Measurements from ENCODE around the gene MAG.

The MAG gene

DNA sequence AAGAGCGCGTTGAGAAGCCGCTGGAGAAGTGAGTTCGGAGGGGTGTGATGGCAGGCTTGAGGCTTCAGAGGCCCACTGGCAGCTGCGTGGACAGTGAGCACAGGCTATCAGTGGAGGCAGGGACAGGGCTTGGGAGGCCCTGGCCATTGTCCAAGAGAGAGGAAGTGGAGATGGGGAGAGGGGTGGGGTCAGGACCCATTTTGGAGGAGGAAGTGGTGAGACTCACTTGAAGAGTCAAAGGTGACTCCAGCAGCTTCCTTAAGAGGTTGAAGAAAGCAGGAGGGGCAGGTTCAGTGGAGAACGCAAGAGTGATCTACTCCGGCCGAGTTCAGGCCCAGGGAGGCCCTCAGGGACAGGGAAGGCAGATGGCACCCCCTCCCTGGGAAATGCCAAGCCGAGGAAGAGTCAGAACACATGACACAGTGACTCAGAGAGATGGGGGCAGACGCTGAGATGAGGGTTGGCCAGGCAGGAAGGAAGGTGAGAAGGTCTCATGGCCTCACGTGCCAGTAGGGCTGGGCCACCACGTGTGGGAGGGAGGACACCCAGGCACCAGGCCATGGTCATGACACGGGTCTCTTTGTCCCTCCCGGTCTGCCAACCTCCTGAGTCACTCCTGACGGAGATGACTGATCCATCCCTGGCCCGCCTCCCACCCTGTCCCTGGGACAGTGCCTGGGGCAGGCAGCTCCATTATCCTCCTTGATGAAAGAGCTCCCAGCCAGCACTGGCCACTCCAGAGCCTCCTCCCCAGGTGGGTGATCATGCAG lies 26.9 kb downstream of the MAG start:
- DNase-seq (ENCODE audit: low spot score) = no peak

GRCh38 chr19:35320065-35320713 lies 28.2 kb downstream of the MAG start:
- DNase-seq (ENCODE audit: low spot score) = no peak

GRCh38 chr19:35321291-35321690 lies 29.3 kb downstream of the MAG start:
- no peak for DNase-seq (ENCODE audit: low spot score)

GRCh38 chr19:35322014-35322413 lies 30.1 kb downstream of the MAG start:
- no peak for DNase-seq (ENCODE audit: low spot score)

- DNase-seq (ENCODE audit: low spot score) = no peak
Observed at GRCh38 chr19:35327642-35328041, 35.7 kb downstream of the MAG start.

DNA sequence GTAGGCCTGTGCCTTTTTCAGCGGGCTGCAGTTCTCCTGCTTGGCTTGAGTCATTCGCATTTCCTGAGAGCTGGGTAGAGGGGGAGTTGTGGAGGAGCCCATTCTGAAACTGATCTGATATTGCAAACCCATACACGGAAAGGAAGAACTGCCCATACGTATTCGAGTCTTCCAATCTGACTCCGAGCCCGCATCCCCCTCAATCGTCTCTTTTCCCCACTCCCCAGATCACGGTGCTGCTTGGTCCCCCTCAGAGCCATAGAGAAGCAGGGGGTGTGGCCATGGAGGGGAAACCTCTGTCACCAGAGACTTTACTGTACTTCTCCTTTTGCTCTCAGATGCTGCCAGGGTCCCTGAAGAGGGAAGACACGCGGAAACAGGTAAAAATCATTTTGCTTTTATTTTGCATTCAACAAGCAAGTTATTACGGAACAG lies 36.9 kb downstream of the MAG start, which contains the start of gene CD22:
TSS of gene CD22 (plus strand) at position 337 of the 435 bp plus-strand sequence. CDS start 2,854 bp downstream, outside the sequence.
- DNase-seq (ENCODE audit: low spot score) = no peak

DNA sequence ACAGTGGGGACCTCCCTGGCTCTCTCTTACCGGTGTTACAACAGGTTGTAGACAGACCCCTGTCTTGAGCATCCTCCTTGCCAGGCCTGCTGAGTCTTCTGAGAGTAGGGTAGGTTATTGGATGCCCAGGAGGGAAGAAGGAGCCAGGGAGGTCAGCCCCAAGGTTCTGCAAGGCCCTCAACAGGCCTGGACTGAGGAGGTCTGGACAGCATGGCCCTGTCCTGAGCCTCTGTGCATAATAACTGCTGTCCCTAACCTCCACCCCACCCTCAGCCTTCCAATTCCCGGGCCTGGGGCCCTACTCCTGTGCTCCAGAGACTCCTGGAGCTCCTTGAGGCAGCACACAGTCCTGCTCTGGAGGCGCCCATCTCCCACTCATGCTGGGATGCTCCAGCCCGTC lies 37.4 kb downstream of the MAG start:
- no peak for DNase-seq (ENCODE audit: low spot score)

- no peak for DNase-seq (ENCODE audit: low spot score)
Observed at GRCh38 chr19:35330475-35330874, 38.5 kb downstream of the MAG start.

DNA sequence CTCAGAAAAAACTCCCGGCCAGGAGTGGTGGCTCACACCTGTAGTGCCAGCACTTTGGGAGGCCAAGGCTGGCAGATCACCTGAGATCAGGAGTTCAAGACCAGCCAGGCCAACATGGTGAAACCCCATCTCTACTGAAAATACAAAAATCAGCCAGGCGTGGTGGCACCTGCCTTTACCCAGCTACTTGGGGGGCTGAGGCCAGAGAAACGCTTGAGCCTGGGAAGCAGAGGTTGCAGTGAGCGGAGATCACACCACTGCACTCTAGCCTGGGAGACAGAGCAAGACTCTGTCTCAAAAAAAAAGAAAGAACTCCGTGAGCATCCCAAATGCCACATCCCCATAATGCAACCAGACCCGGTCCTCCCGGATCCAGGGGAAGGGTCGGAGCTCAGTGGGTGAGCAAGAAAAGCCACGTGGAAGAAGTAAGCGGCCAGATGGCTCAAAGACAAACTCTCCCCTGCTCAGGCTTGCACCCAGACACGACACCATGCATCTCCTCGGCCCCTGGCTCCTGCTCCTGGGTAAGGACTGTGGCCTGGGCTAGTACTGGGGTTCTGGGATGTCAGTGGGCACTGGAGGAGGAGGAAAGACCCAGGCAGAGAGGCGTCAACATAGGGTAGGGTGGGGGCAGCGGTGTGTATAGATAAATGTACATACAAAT lies 39.7 kb downstream of the MAG start:
- no peak for DNase-seq (ENCODE audit: low spot score)

GRCh38 chr19:35332817-35333216 lies 40.9 kb downstream of the MAG start:
- no peak for DNase-seq (ENCODE audit: low spot score)

DNA sequence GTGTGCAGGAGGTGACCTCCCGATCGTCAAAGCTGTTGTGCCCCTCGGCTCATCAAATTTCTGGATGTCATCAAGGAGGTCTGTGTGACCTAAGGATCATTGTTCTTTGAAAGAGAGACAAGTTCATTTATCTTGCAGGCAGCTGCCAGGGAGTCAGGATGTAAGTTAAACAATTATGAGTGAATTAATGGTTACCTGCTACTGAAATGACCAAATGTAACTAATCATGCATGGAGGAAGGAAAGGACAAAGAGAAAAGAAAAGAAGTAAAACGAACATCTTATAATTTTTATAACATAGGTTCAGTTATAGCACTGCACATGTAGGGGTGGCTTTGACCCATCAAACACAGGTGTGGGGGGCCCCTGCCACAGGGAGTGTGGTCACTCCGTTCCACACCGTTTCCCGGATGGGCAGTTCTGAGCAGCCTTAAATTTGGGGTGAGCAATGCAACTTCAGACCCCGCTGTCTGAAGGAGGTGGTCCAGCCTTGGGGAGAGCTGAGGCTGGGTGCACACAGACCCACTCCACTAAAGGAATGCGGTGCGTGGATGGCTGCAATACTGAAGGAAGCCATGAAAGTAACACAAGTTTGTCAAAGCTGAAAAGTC lies 42.3 kb downstream of the MAG start:
- no peak for DNase-seq (ENCODE audit: low spot score)

DNA sequence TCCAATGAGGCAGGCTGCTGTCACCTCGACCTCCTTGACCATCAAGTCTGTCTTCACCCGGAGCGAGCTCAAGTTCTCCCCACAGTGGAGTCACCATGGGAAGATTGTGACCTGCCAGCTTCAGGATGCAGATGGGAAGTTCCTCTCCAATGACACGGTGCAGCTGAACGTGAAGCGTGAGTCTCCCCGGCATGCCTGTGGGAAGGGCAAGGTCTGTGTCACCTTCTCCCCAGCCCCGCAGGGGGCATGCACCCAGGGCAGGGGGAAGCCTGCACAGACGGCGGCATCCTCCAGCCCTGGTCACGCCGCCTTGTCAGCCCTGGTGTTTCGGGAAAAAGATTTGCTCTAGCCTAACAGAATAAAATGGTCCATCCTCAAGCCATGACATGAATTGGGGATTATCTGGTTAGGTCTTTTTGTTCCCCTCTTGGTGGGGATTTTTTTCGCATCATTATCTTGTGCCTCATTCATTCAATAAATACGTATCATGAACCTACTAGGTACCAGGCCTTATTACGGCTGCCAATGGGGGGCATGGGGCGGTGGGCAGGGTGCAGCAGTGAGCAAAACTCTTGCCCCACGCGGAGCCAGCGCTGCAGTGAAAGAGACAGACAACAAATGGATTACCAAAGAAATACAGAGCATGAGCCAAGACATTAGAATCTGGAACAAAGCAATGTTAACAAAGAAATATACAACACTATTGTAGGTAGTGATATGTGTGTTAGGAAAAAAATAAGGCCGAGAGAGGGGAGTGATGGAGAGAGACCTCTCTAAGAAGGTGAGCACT lies 44.4 kb downstream of the MAG start:
- DNase-seq (ENCODE audit: low spot score) = no peak

DNA sequence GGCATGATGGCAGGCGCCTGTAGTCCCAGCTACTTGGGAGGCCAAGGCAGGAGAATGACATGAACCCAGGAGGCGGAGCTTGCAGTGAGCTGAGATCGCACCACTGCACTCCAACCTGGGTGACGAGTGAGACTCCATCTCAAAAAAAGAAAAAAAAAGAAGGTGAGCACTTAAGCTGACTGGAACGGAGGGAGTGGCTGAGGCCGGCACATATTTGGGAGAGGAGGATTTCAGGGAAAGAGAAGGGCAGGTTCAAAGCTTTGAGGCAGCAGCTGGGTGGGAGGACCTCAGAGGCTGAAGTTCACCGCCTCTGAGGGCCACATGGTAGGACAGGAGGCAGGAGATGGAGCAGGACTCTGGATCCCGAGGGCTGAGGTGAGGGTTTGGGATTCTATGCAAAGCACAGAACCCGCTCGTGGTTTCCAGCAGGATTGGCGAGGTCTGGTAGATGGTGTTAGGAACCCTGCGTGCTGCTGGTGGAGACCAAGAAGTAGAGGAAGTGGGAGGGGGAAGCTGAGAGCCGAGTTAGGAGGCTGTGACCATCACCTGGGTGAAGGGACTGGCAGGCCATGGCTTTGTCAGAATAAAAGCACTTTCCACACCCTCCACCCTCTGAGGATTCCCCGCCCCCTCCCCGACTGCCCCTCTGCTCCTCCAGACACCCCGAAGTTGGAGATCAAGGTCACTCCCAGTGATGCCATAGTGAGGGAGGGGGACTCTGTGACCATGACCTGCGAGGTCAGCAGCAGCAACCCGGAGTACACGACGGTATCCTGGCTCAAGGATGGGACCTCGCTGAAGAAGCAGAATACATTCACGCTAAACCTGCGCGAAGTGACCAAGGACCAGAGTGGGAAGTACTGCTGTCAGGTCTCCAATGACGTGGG lies 45.4 kb downstream of the MAG start:
- no peak for DNase-seq (ENCODE audit: low spot score)

DNA sequence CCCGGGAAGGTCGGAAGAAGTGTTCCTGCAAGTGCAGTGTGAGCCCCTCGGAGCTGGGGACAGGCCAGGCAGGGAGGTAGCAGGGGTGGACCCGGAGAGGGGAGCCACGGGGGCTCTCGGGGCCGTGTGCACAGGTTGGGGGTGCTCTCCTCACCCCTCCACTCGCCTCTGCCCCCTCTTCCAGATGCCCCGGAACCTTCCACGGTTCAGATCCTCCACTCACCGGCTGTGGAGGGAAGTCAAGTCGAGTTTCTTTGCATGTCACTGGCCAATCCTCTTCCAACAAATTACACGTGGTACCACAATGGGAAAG lies 46.0 kb downstream of the MAG start:
- no peak for DNase-seq (ENCODE audit: low spot score)

DNA sequence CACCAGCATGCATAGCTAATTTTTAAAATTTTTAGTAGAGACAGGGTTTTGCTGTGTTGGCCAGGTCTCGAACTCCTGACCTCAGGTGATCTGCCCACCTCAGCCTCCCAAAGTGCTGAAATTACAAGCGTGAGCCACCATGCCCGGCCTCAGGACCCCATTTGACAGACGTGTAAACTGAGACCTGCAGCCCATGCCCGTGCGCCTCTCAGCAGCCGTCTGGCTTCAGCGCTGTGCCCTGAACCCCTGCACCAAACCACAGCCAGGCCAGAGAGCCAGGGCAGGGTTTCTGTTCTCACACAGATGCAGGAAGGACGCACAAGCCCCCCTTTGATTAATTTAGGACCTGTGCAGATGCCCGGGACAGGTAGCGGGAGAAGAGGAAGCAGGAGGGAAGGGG lies 48.5 kb downstream of the MAG start:
- DNase-seq (ENCODE audit: low spot score) = no peak

GRCh38 chr19:35341006-35341405 lies 49.0 kb downstream of the MAG start:
- no peak for DNase-seq (ENCODE audit: low spot score)

DNA sequence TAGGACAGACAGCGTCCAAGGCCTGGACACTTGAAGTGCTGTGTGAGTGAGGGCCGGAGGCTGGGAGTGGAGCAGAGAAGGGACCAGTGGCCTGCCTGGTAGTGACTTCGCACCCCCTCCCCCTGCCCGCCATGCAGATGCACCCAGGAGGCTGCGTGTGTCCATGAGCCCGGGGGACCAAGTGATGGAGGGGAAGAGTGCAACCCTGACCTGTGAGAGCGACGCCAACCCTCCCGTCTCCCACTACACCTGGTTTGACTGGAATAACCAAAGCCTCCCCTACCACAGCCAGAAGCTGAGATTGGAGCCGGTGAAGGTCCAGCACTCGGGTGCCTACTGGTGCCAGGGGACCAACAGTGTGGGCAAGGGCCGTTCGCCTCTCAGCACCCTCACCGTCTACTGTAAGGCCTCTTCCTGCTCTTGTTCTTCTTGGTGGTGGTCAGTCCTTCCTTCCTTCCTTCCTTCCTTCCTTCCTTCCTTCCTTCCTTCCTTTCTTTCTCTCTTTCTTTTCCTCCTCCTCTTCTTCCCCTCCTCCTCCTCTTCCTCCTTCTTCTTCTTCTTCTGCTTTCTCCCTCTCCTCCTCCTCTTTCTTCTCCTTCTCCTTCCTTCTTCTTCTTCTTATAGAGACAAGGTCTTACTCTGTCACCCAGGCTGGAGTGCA lies 49.7 kb downstream of the MAG start:
- DNase-seq (ENCODE audit: low spot score) = no peak

- DNase-seq (ENCODE audit: low spot score) = no peak
Observed at GRCh38 chr19:35342430-35342829, 50.5 kb downstream of the MAG start.

GRCh38 chr19:35344511-35345031 lies 52.6 kb downstream of the MAG start:
- no peak for DNase-seq (ENCODE audit: low spot score)

- no peak for DNase-seq (ENCODE audit: low spot score)
Observed at GRCh38 chr19:35345671-35346111, 53.7 kb downstream of the MAG start.

All from hematopoietic multipotent progenitor cell treated with erythropoietin and hydrocortisone succinate and interleukin-3 and kit ligand, for 15 days (in vitro differentiated cells).